T-cell (primary cell): ENCODE results near the gene GLP1R. TPM values are rescaled to one million over a fixed set of nuclear protein-coding genes. Genes with fewer than 3 reads are reported as not detected.

Experiments used
- ATAC-seq, 4 experiments: fragments of 200-7000 bp in 3 of 4; fragments of 150-1000 bp in 1 of 4; cut with Tn5 transposase; replicated peaks in 1 of 4; 1 replicate in 3 of 4; 2 replicates in 1 of 4; pipeline ENCODE4 v1.10.0; 2021; ENCODE audit warnings: moderate library complexity in 3 of 4, mild to moderate bottlenecking in 2 of 4, moderate number of reproducible peaks in 1 of 4
- CTCF ChIA-PET, 2 donors: fragments of 300-600 bp; sonication (Branson Sonifier 250); formaldehyde crosslinking; loops; one replicate each; lab custom pipeline; 2022; ENCODE audit warnings: antibody characterized with exemption in 2 of 2; lab: Charles Lee
- POLR2A ChIA-PET, 2 donors: fragments of 300-600 bp; sonication (Branson Sonifier 250); formaldehyde crosslinking; loops; one replicate each; lab custom pipeline; 2022; ENCODE audit warnings: antibody characterized with exemption in 2 of 2; lab: Charles Lee
- DNase-seq, 35 experiments: peaks; one replicate each; pipeline versions ENCODE4 v3.0.0 to v3.0.0-alpha.2; 2013 to 2023
- H3K27ac ChIP-seq: one replicate; pipeline ENCODE4 v1.5.1; 2013; ENCODE audit warnings: low read length
- H3K27me3 ChIP-seq, 2 experiments: replicated peaks in 1 of 2; 1 replicate in 1 of 2; 2 replicates in 1 of 2; pipeline versions ENCODE4 v1.6.1 to v1.7.0; 2013; ENCODE audit warnings: low read length in 1 of 2, mixed read lengths in 1 of 2; ENCODE audit not compliant: control insufficient read depth in 2 of 2, insufficient read depth in 2 of 2; ENCODE audit errors: extremely low read depth in 1 of 2
- H3K36me3 ChIP-seq, 2 donors: 1 replicate in 1 of 2; 2 replicates in 1 of 2; pipeline versions ENCODE4 v1.6.1 to v1.7.0; 2013; ENCODE audit warnings: low read length in 1 of 2; ENCODE audit not compliant: control insufficient read depth in 2 of 2, insufficient read depth in 1 of 2; ENCODE audit errors: extremely low read depth in 1 of 2
- H3K4me1 ChIP-seq, 2 experiments: 1 replicate in 1 of 2; 2 replicates in 1 of 2; pipeline versions ENCODE4 v1.6.1 to v1.7.0; 2013; ENCODE audit warnings: low read length in 2 of 2, mixed read lengths in 1 of 2; ENCODE audit not compliant: insufficient read depth in 2 of 2, control insufficient read depth in 1 of 2; ENCODE audit errors: extremely low read depth in 1 of 2
- H3K4me3 ChIP-seq, 2 donors: 1 replicate in 1 of 2; 2 replicates in 1 of 2; pipeline versions ENCODE4 v1.5.1 to v1.7.0; 2013; ENCODE audit warnings: mild to moderate bottlenecking in 2 of 2, low read length in 1 of 2, moderate library complexity in 1 of 2; ENCODE audit not compliant: control insufficient read depth in 1 of 2; ENCODE audit errors: extremely low read depth in 1 of 2
- H3K9me3 ChIP-seq: 2 replicates; pipeline ENCODE4 v1.7.0; 2013
- H3K27ac Mint-ChIP-seq, 2 donors: one replicate each; pipeline ENCODE4 v1.8.0; 2020 to 2021; ENCODE audit warnings: mild to moderate bottlenecking in 2 of 2, mixed read lengths in 2 of 2
- H3K27me3 Mint-ChIP-seq, 2 donors: one replicate each; pipeline ENCODE4 v1.8.0; 2021 to 2022; ENCODE audit warnings: mixed read lengths in 2 of 2
- H3K36me3 Mint-ChIP-seq: one replicate; pipeline ENCODE4 v1.8.0; 2021; ENCODE audit warnings: mixed read lengths
- H3K4me1 Mint-ChIP-seq, 3 donors: one replicate each; pipeline ENCODE4 v1.8.0; 2020 to 2022; ENCODE audit warnings: mixed read lengths in 3 of 3, mild to moderate bottlenecking in 1 of 3
- H3K4me3 Mint-ChIP-seq, 3 donors: one replicate each; pipeline ENCODE4 v1.8.0; 2020 to 2022; ENCODE audit warnings: mild to moderate bottlenecking in 3 of 3, mixed read lengths in 3 of 3, moderate library complexity in 3 of 3
- H3K9me3 Mint-ChIP-seq, 3 donors: one replicate each; pipeline ENCODE4 v1.8.0; 2020 to 2022; ENCODE audit warnings: mixed read lengths in 3 of 3
- WGBS: methylation state at CpG from one replicate; pipeline ENCODE4 v1.1.5; 2013; ENCODE audit warnings: missing lambda C conversion rate; ENCODE audit not compliant: insufficient coverage; 5-methylcytosine and 5-hydroxymethylcytosine counted together
- total RNA-seq, 35 experiments: library from RNA in 6 of 35; stranded (reverse) in 6 of 35; fragments of 120-200 nt in 1 of 35; gene quantifications; one replicate each; pipeline versions ENCODE4 v1.2.1 to v1.2.4 and lab custom pipeline; 2013 to 2026

The GLP1R gene
- total RNA-seq, 5 donors from 2014 or later (not counting 1 experiment from before 2014, with no cell fraction given): 0.07 TPM; not detected in 4

DNA sequence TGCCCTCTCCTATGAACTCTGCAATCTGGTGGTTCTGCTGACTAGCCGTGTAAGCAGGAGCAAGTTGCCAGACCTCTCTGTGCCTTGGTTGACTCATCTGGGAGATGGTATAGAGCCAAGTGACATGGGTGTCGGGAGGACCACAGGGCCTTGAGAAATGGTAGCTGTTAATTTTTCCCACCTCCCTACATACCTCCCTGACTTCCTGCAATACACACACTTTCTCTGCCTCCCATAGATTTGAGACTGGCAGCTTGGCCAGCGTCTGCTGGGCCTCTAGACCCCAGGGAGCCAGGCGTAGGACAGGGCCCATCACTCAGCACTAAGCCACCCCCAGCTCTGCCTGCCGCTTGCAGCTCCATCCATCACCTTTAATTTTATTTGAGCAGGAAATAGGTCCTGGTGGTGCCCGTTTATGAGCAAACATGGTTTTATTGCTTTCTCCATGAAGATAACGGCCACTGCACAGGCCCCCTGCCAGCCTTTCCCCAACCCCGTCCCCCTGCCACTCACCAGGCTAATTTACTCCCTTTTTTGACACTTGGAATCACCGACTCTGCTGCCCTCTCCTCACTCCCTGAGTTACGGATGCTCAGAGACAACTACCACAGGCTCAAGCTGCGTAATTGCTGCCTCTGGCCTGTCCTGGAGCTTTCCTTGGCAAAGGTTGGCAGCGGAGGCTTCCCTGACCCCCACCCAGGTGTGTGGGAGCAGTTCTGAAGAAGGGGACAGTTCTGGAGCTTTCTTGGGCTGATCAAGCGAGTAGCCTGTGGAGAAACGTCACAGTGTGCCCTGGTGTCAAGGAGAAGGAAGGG is 11.1 kb downstream of the GLP1R start:
- CTCF ChIA-PET: no interaction called here
- no peak overlapping the region for H3K4me3 Mint-ChIP-seq
- DNase-seq: no peak
- Histone ChIP-seq H3K4me3 (no peak overlapping the region), H3K9me3 (no peaks in the 10 kb centered on the region), H3K27me3 (peaks cover 0 to 40% of the 10 kb centered on the region in 2 experiments), H3K27ac (no peak overlapping the region), H3K4me1 (no peaks in the 10 kb centered on the region), H3K36me3 (no peaks in the 10 kb centered on the region)
- no peaks in the 10 kb centered on the region for H3K36me3 Mint-ChIP-seq
- WGBS: 64% methylated on average over 11 of the region's 14 CpGs
- H3K27me3 Mint-ChIP-seq: peaks cover 4 to 19% of the 10 kb centered on the region in 2 donors
- H3K4me1 Mint-ChIP-seq: peaks cover 0 to under 1% (median 0%) of the 10 kb centered on the region in 3 donors
- no peaks in the 10 kb centered on the region for H3K9me3 Mint-ChIP-seq
- ATAC-seq: no peak
- H3K27ac Mint-ChIP-seq: no peak overlapping the region
- POLR2A ChIA-PET: no interaction called here

- Histone ChIP-seq H3K4me1 (no peaks in the 10 kb centered on the region), H3K36me3 (no peaks in the 10 kb centered on the region), H3K27me3 (peaks cover 0 to 42% of the 10 kb centered on the region in 2 experiments), H3K9me3 (no peaks in the 10 kb centered on the region), H3K27ac (no peak overlapping the region), H3K4me3 (no peak overlapping the region)
- WGBS: 80% methylated on average over 3 of the region's 7 CpGs
- ChIA-PET POLR2A (no interaction called here), CTCF (no interaction called here)
- no peak overlapping the region for H3K4me3 Mint-ChIP-seq
- peaks cover 4 to 23% of the 10 kb centered on the region in 2 donors for H3K27me3 Mint-ChIP-seq
- DNase-seq: no peak
- H3K36me3 Mint-ChIP-seq: no peaks in the 10 kb centered on the region
- peaks cover 0 to 6% (median 0%) of the 10 kb centered on the region in 3 donors for H3K4me1 Mint-ChIP-seq
- no peaks in the 10 kb centered on the region for H3K9me3 Mint-ChIP-seq
- no peak for ATAC-seq
- H3K27ac Mint-ChIP-seq: no peak overlapping the region
These were observed 12.0 kb downstream of the GLP1R start for GRCh38 chr6:39060467-39061160.

DNA sequence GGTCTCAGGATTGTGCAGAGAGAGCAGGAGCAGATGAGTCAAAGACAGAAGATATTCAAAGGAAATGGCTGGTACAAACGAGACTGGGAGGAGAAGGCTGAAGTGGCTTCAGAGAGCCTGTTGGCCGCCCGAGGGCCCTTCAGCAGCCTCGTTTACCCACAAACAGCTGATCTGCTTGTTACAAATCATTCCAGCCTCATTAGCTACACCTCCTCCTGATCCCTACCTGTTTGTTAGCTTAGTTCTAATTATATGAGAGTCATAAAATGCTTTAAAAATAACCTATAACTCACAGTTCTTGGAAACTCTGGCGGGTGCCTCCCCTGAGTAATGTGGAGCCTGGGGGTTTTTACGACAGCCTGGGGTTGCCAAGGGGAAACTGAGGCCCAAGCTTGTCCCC is 12.6 kb downstream of the GLP1R start:
- ATAC-seq (no peak), DNase-seq (no peak)
- Histone ChIP-seq H3K9me3 (no peaks in the 10 kb centered on the region), H3K27ac (no peak overlapping the region), H3K4me3 (no peak overlapping the region), H3K27me3 (peaks cover 0 to 46% of the 10 kb centered on the region in 2 experiments), H3K36me3 (no peaks in the 10 kb centered on the region), H3K4me1 (no peaks in the 10 kb centered on the region)
- ChIA-PET POLR2A (no interaction called here), CTCF (no interaction called here)
- WGBS: no CpG with 5 or more reads among the region's 6 CpGs
- H3K4me3 Mint-ChIP-seq: no peak overlapping the region
- H3K27me3 Mint-ChIP-seq: peaks cover 4 to 26% of the 10 kb centered on the region in 2 donors
- H3K27ac Mint-ChIP-seq: no peak overlapping the region
- no peaks in the 10 kb centered on the region for H3K9me3 Mint-ChIP-seq
- H3K4me1 Mint-ChIP-seq: peaks cover 0 to 6% (median 0%) of the 10 kb centered on the region in 3 donors
- no peaks in the 10 kb centered on the region for H3K36me3 Mint-ChIP-seq

GRCh38 chr6:39061588-39061987 is 13.0 kb downstream of the GLP1R start:
- Mint-ChIP-seq H3K4me1 (peaks cover 0 to 6% (median 0%) of the 10 kb centered on the region in 3 donors), H3K27ac (no peak overlapping the region), H3K36me3 (no peaks in the 10 kb centered on the region), H3K4me3 (no peak overlapping the region), H3K27me3 (peaks cover 4 to 28% of the 10 kb centered on the region in 2 donors), H3K9me3 (no peaks in the 10 kb centered on the region)
- no peak for DNase-seq
- Histone ChIP-seq H3K36me3 (no peaks in the 10 kb centered on the region), H3K4me3 (no peak overlapping the region), H3K4me1 (no peaks in the 10 kb centered on the region), H3K27ac (no peak overlapping the region), H3K9me3 (no peaks in the 10 kb centered on the region), H3K27me3 (peaks cover 0 to 47% of the 10 kb centered on the region in 2 experiments)
- CTCF ChIA-PET: no interaction called here
- ATAC-seq: no peak
- WGBS: 40% methylated on average over 1 of the region's 3 CpGs
- POLR2A ChIA-PET: no interaction called here

- no peak for ATAC-seq
- CTCF ChIA-PET: no interaction called here
These were observed 13.6 kb downstream of the GLP1R start for GRCh38 chr6:39062014-39062740.

DNA sequence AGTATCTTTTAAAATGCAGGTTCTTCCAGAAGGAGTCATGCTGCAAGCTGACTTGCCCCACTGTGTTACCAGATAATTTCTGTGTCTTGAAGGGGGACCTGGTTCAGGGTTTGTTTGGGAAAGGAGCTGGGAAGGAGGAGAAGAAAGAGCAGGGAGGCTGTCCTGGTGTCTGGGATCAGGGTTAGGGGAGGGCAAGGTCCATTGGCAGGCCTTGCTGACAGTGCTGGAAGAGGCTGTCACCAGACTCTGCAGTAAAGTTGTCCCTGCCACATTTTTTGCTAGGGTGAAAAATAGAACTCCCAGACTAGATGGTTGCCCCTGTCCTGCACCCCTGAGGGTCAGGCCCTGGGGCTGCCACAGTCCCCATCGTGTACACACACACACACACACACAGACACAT is 14.9 kb downstream of the GLP1R start:
- Mint-ChIP-seq H3K27me3 (peaks cover 4 to 27% of the 10 kb centered on the region in 2 donors), H3K36me3 (no peaks in the 10 kb centered on the region), H3K4me3 (no peak overlapping the region), H3K9me3 (no peaks in the 10 kb centered on the region), H3K4me1 (peaks cover 0 to 6% (median 0%) of the 10 kb centered on the region in 3 donors), H3K27ac (no peak overlapping the region)
- Histone ChIP-seq H3K4me1 (no peaks in the 10 kb centered on the region), H3K9me3 (no peaks in the 10 kb centered on the region), H3K27ac (no peak overlapping the region), H3K27me3 (peaks cover 0 to 41% of the 10 kb centered on the region in 2 experiments), H3K36me3 (no peaks in the 10 kb centered on the region), H3K4me3 (no peak overlapping the region)
- DNase-seq: no peak
- no peak for ATAC-seq
- WGBS: no CpG with 5 or more reads among the region's 1 CpG
- POLR2A ChIA-PET: interaction anchor here in 1 of 2 donors (0.6 kb wide), 1 partner anchor 1952 kb away, joined by 8 read pairs; no protein-coding TSS in a partner anchor
- CTCF ChIA-PET: no interaction called here

More at GRCh38 chr6:39062014-39062740, 13.6 kb downstream of the GLP1R start:
- Mint-ChIP-seq H3K4me1 (peaks cover 0 to 6% (median 0%) of the 10 kb centered on the region in 3 donors), H3K27ac (no peak overlapping the region), H3K4me3 (no peak overlapping the region), H3K27me3 (peaks cover 4 to 28% of the 10 kb centered on the region in 2 donors), H3K36me3 (no peaks in the 10 kb centered on the region), H3K9me3 (no peaks in the 10 kb centered on the region)
- Histone ChIP-seq H3K27me3 (peaks cover 0 to 48% of the 10 kb centered on the region in 2 experiments), H3K4me1 (no peaks in the 10 kb centered on the region), H3K4me3 (no peak overlapping the region), H3K27ac (no peak overlapping the region), H3K9me3 (no peaks in the 10 kb centered on the region), H3K36me3 (no peaks in the 10 kb centered on the region)
- WGBS: 43% methylated on average over 6 of the region's 10 CpGs
- POLR2A ChIA-PET: no interaction called here
- DNase-seq: no peak
